ENCODE measurements around the gene GPRASP2. TPM values are rescaled to one million over a fixed set of nuclear protein-coding genes. Genes with fewer than 3 reads are reported as not detected.
A peak's percentile ranks its signal among the peaks of the same experiment; 100 is the strongest.
"Not testable (repeated sequence)": the region's sequence is repeated elsewhere in the genome, so short reads cannot be mapped to it uniquely, and the experiment has no call there.

The GPRASP2 gene
- total RNA-seq (2014; rRNA removed; shearing (Covaris generic)) = 10.2 and 12.2 TPM in 2 replicates

DNA sequence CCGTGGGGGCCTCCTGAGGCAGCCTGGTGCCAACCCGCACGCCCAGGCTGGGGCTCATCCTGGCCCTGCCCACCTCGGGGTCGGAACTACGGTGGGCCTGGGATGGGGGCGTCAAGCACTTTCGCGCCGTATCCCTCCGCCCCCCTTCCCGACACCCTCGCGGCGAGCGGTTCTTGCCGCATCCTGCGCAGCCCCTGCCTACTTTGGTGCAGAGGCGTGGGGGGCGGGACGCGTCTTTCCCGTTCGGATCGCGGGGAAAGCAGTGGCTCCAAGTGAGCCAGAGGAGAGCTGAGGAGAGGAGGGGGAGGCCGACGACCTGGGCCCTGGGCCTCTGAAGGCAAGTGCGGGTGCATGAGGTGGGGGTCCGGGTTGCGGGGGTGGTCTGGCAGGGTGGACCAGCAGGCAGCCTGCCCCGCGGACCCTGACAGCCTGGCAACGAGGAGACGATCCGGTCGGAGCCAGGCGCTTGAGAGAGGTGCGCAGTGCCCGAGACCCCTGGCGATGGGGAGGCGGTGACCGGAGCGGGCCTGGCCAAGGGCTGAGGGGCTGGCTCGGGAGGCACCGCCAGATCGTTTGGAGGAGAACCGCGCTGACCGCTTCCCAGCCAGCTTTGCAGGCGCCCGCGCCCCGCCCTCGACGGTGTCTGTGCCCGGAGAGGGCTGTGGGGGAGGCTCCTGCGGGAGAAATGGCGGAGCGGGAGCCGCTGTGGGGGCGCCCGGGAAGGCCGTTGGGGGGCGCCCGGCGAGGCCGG lies at the start of gene GPRASP2:
TSS of gene GPRASP2 (plus strand) at position 233 of the 751 bp plus-strand sequence. CDS start 2,422 bp downstream, outside the sequence.
- DNase-seq (ENCODE audit: low spot score) = no peak

DNA sequence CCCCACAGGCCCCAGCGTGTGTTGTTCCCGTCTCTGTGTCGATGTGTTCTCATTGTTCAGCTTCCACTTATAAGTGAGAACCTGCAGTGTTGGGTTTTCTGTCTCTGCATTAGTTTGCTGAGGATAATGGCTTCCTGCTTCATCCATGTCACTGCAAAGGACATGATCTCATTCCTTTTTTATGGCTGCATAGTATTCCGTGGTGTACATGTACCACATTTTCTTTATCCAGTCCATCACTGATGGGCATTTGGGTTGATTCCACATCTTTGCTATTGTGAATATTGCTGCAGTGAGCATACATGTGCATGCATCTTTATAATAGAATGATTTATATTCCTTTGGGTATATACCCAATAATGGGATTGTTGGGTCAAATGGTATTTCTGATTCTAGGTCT lies 48.4 kb upstream of the GPRASP2 start:
- not testable (repeated sequence) for DNase-seq (ENCODE audit: low spot score)

DNA sequence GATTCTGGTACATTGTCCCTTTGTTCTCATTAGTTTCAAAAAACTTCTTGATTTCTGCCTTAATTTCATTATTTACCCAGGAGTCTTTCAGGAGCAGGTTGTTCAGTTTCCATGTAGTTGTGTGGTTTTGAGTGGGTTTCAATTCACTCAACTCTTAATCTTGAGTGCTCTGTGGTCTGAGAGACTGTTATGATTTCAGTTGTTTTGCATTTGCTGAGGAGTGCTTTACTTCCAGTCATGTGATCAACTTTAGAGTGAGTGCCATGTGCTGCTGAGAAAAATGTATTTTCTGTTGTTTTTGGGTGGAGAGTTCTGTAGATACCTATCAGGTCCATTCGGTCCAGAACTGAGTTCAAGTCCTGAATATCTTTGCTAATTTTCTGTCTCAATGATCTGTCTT lies 45.2 kb upstream of the GPRASP2 start:
- DNase-seq (ENCODE audit: low spot score) = not testable (repeated sequence)

DNA sequence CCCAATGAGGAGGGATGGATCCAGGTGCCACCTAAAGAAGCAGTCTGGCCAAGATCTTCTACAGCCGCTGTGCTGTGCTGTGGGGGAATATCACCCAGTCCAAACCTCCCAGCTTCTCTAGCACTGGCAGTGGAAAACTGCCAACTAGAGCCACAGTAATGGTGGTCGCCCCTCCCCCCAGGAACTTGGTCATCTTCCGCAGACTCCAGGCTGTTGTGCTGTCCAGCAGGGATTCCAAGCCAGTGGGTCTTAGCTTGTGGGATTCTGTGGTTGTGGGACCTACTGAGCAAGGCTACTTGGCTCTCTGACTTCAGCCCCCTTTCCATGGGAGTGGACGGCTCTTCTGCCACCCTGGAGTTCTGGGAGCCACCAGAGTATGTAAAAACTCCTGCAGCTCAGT lies 42.7 kb upstream of the GPRASP2 start:
- DNase-seq (ENCODE audit: low spot score) = no peak

DNA sequence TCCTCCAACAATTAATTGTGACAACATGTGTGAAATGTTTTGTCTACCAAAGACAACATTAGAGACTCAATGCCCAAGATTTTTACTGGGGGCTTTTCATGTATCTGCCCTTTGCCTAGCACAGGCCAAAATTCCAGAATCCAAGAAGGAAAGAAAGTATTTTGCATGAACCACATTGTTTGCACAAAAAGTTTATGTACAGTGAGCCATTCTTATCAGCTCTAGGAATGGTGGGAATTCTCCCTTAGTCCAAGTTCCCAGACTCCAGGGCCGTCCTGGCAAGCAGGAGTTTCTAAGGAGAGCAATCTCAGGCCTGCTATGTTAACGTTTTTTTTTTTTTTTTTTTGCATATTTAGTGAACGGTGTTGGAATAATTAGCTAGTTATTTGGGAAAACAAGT lies 39.4 kb upstream of the GPRASP2 start:
- no peak for DNase-seq (ENCODE audit: low spot score)

DNA sequence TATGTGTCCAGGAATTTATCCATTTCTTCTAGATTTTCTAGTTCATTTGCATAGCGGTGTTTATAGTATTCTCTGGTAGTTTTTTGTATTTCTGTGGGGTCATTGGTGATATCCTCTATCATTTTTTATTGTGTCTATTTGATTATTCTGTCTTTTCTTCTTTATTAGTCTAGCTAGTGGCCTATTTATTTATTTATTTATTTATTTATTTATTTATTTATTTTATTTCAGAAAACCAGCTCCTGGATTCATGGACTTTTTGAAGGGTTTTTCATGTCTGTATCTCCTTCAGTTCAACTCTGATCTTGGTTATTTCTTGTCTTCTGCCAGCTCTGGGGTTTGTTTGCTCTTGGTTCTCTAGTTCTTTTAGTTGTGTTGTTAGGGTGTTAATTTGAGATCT lies 34.8 kb upstream of the GPRASP2 start:
- DNase-seq (ENCODE audit: low spot score) = not testable (repeated sequence)

DNA sequence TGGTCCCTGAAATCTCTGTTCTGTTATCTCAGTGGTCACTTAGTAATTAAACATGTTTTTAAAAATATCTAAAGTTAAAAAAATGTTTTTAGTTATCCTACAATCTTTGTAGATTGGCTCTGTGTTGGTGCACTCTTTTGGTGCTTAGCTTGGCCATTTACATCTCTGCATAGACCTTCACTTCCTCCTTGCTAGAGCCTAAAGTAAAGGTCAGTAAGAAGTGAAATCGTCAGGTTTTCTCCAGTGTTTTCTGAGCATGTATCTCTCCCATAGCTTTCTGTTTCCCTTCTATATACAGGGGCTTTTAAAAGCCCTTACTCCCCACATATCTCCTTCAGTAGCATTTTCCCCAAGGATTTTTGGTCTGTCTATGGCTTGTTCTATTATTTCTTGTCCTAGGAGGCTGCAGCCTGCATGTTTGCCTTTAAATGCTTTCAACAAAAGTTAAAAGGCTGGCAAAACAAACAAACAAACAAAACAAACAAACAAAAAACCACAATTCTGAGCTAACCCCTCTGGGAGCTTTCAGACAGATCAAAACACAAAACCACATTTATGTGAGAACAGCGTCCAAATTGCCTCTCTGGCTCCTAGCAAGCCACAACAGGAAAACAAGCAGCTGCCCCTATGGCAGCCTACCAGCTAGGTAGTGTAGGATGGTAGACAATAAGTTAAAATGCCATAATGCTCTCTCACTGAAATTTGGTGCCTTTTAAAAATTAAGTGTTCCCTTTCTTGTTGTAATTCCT lies 27.3 kb upstream of the GPRASP2 start:
- DNase-seq (ENCODE audit: low spot score) = no peak

DNA sequence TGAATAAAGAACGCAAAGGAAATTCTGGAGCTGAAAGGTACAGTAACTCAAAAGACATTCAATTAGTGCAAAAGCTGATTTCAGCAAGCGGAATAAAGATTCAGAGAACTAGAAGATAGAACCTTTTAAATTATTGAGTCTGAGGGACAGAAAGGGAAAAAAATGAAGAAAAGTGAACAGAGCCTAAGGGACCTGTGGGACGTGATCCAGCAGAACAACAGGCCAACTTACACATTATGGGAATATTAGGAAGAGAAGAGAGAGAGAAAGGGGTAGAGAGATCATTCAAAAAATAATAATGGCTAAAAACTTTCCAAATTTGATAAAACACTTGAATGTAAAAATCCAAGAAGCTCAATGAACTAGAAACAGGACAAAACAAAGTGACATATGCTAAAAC lies 17.5 kb upstream of the GPRASP2 start:
- DNase-seq (ENCODE audit: low spot score) = no peak

DNA sequence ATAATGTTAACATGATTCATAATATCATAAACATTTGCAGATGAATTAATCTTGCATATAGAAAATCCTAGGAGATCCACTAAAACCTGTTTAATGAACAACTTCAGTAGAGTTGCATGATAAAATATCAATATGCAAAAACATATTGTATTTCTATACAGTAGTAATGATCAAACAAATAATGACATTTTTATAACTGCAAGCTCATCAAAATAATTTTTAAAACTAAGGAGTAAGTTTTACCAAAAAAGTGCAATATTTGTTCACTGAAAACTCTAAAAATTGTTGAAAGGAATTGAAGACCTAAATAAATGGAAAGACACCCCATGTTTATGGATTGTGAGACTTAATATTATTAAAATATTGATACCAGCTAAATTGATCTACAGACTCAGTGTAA lies 15.9 kb upstream of the GPRASP2 start:
- DNase-seq (ENCODE audit: low spot score) = no peak

DNA sequence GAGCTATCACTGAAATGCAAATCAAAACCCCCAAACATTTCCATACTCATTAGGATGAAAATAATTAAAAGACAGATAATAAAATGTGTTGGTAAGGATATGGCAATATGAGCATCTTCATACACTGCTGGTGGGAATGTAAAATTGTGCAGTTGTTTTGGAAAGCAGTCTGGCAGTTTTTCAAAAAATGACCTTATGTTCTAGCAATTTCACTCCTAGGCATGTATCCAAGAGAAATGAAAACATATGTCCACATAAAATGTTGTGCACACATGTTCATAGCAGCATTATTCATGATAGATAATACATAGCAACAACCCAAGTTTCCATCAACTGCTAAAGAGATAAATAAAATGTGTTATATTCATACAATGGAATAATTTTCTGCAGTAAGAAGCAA lies 14.8 kb upstream of the GPRASP2 start:
- DNase-seq (ENCODE audit: low spot score) = no peak

DNA sequence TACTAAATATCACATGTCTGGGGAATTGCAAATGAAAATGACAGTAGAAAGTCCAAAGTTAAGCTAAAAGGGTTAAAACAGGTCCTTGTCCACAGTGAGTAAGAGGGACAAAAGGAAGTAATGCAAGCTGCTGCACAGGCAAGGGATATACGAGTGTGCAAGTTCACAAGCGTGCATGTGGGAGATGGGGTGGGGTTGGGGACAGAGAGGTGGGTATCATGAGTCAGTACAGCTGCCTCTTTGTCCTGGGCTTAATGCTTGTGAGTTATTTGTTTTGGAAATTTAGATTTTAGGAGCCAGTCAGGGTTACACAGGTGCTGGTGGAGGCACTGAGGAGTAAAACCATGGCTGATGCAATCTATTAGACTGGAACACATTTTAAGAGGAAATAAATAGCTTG lies 3.3 kb upstream of the GPRASP2 start:
- DNase-seq (ENCODE audit: low spot score) = no peak

DNA sequence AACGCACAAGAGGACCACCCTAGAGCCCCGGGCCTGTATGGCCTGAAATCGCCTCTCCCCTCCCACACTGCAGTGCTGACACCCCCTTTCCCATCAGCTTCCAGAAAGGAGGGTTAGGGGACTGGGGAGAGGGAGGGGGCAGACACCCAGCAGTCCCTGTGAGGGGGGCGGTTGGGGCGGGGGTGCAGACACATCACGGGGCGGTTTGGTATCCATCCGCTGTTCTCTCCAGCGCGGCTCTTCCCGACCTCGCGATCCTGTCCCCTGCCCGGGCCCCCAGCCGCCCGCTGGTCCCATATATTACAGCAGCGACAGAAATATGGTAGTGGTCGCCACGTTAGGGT lies 404 bp upstream of the GPRASP2 start:
- DNase-seq (ENCODE audit: low spot score) = no peak

DNA sequence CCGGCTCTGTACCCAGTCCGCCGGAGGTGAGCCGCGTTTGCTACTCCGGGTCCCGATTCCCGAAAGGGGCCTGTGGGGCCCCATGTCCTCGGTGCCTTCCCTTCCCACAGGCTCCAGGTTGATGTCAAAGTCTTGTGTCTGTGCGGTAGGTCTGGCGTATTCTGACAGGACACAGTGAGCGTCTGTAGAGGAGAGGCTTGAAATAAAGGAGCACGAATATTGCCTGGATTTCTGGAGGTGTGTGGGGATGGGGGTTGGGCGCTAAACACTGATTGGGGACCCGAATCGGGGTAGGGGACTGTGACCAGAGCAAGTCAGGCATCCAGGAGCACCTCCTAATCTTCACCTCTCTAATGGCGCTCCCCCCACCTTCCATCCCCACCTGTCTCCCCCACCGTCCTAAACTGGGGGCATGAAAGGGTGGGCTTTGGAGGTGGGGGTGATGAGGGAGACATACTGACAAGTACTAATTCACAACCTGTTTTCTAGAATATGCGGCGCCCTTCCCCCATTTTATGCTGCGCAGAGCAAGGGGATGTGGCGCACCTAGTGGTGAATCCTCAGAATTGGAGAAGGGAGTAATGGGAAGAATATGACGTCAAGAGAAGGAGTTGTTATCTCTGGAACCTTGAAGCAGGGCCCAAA lies 855 bp downstream of the GPRASP2 start:
- peak; percentile 20 for DNase-seq (ENCODE audit: low spot score)

DNA sequence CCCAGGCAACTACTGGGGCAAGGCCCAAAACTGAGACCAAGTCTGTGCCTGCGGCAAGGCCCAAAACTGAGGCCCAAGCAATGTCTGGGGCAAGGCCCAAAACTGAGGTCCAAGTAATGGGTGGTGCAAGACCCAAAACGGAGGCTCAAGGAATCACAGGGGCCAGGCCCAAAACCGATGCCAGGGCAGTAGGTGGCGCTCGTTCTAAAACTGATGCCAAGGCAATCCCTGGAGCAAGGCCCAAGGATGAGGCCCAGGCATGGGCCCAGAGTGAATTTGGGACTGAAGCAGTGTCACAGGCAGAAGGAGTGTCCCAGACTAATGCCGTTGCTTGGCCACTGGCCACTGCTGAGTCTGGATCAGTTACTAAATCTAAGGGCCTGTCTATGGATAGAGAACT lies 2.7 kb downstream of the GPRASP2 start:
- DNase-seq (ENCODE audit: low spot score) = no peak

DNA sequence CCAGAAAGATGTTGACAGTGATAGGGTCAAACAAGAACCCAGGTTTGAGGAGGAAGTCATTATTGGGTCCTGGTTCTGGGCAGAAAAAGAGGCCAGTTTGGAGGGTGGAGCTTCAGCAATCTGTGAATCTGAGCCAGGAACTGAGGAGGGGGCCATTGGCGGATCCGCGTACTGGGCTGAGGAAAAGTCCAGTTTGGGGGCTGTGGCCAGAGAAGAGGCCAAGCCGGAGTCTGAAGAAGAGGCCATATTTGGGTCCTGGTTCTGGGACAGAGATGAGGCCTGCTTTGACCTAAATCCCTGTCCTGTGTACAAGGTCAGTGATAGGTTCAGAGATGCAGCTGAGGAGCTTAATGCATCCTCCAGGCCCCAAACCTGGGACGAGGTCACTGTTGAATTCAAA lies 3.7 kb downstream of the GPRASP2 start:
- no peak for DNase-seq (ENCODE audit: low spot score)

DNA sequence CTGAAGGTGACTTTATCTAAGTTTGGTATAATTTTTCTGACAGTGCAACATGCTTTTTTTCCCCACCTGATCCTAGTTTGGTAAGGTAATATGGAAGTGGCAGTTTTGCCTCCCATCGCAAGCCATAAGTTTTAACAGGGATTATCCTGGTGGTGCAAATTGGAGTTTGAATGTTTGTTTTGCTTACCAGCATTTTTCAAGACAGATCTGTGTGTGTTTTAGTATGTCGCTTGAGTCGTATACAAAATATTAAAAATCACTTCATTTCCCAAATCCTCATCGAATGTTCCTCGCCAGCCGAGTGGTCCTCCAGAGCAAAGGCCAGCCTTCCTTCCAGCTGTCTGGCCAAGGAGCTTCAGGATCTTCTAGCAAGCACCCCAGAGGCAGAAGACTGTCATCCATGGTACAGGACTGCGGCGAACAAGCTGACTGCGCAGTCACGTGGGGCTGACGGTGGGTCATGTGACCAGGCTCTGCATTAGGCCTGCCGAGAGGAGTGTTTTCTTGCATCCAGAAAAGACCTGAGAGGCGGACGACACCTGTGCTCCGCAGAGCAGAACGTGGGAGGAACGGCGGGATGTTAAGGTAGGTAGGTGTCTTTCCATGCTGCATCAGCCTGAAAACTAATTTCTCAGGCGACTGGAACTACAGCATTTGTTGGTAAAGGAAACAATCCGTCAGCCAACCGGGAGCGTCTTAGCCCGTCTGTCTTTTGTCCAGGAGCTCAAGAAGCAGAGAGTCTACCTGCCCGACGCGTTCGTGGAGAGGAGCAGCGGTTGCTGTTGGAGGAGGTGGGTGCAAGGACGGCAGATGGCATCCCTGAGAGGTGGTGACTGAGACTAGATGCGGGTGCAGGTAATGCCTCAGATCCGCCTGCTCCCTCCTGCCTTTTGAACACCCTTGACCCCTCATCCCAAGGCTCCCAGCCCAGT lies 8.3 kb downstream of the GPRASP2 start, which contains the start of gene GPRASP3:
TSS of gene GPRASP3 (plus strand) at position 507 of the 932 bp plus-strand sequence. CDS start 28,253 bp downstream, outside the sequence.
- DNase-seq (ENCODE audit: low spot score) = no peak

DNA sequence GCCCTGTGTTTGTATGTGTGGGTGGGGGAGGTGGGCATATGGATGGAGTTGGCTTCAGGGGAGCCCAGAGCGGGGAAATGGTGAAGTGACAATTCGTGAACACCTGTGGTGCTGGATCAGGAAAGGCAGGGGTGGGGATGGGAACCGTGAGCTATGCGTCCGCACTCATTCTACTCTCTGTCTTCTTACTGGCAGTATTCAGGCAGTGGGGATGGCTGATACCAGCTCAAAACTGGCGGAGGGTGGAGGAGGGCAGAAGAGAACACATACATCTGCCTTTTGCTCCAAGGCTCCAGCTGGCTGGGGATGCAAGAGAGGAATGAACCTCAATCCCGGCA lies 8.9 kb downstream of the GPRASP2 start:
- DNase-seq (ENCODE audit: low spot score) = not testable (repeated sequence)

DNA sequence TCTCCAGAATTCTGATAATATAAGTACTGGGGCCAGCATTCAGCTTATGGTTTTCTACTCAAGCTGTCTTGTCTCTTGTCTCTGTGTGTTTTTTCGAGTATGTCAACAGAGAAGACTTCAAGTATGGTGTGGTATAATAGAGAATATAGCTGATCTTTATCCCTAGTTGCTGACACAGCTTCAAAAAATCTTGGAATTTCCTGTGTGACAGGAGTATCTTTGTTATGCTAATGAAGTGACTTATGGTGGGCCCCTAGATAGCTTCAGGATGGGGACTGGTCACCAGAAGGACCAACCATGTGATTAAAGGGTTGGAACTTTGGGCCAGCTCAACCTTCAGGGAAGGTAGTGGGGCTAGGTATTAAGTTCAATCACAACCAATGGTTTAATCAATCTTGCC lies 11.2 kb downstream of the GPRASP2 start:
- peak; percentile 0 for DNase-seq (ENCODE audit: low spot score)

DNA sequence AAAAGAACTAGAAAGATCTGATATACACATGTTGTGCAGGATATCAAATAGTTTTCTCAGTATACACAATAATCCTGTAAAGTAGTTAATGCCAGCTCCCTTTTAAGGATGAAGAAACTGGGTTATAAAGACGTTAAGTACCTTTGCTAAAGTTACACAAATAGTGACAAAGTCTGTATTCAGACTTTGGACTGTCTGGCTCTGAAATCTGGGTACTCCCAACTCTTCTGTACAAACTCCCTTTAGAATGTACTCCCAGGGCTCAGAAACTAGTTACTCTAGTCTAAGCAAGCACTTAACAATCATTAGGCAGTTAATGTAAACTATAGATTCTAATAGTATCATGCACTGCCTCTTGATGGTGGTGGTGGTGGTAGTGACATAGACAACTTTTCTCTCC lies 15.5 kb downstream of the GPRASP2 start:
- DNase-seq (ENCODE audit: low spot score) = no peak

DNA sequence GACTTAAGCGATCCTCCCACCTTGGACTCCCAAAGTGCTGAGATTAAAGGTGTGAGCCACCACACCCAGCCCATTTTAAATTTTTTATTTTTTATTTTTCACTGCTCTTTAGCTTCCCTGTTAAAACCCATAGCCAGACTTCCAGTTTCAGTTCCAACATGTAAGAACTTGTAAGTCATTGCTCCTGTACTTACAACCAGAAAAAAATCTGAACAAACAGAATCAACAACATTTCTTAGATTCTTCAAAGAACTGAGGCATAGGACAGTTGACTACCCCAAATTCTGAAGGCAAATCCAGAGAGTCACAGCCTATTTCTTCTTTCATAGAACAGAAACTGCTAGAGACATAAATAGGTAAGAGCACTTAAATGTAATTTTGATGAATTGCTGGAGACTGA lies 16.4 kb downstream of the GPRASP2 start:
- no peak for DNase-seq (ENCODE audit: low spot score)

DNA sequence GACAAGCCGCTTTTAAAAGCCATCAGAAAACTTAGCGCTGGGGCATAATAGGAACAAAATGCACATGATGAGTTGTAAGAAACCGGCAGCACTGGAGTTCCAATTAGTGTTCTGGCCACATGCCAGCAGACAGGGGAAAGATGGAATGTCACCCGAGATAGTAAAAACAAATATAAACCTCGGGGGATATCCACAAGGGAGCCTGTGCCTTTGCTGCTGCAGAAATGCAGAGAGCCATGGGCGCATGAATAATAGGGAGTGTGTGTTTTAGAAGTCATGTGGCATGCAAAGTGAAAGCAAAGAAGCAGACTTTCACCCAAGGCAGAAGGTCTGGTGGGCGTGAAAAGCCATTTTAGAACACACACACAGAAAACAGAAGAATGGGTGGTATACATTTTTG lies 27.4 kb downstream of the GPRASP2 start:
- no peak for DNase-seq (ENCODE audit: low spot score)

DNA sequence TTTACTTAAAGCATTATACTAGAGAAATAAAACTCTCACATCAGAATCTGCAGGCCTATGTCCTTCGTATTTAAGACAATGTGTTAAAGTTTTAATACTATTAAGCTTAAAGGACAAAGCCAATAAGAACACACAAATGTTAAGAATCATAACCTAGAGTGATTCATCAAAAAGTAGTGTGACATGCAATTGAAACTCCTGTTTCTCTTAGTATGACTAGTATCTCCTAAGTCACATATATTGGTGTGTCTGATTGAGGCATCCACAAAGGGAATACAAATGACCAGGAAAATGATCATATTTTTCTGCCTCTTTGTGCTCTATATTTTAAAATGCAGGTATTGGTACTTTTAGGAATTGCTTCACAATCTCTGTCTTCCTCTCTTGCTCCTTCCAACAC lies 32.1 kb downstream of the GPRASP2 start:
- no peak for DNase-seq (ENCODE audit: low spot score)

Data from A172 (cell line).